ENCODE measurements around the gene CACNA1D.

CACNA1D gene

GRCh38 chr3:53694666-53695323, 200.4 kb downstream of the CACNA1D start:
- Histone ChIP-seq H3K27ac (ENCODE audit: low read length) (no peak overlapping the region), H3K9me3 (ENCODE audit: control insufficient read depth in 1 of 2, low read length in 2 of 2) (no peaks in the 10 kb centered on the region)

DNA sequence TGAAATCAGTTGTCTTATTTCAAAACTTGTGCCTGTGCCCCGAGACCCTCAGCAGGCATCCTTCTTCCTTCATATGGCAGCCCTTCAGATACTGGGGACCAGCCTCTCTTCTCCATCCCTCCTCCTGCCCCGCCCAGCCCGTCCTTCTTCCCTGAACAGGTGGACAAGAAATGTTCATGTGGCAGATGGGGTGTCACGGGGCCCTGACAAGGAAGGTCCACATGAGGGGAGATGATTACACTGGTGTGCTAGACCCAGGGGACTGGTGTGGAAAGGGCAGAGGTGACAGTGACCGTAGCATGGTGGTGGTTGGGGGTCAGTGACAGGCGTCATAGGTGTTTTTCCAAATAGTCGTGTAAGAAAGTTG, 200.9 kb downstream of the CACNA1D start:
- H3K4me1 ChIP-seq (ENCODE audit: control insufficient read depth in 1 of 2, insufficient read depth in 2 of 2, low read length in 2 of 2) = no peaks in the 10 kb centered on the region
- no peak overlapping the region for H3K27ac ChIP-seq (ENCODE audit: low read length)
- H3K36me3 ChIP-seq (ENCODE audit: control insufficient read depth in 1 of 2, insufficient read depth in 2 of 2, low read length in 2 of 2) = no peaks in the 10 kb centered on the region
- no peak overlapping the region for H3K4me3 ChIP-seq (ENCODE audit: low read depth in 1 of 2, low read length in 2 of 2)
- H3K9me3 ChIP-seq (ENCODE audit: control insufficient read depth in 1 of 2, low read length in 2 of 2) = no peaks in the 10 kb centered on the region
- H3K27me3 ChIP-seq (ENCODE audit: low read depth, low read length) = no peaks in the 10 kb centered on the region

More at GRCh38 chr3:53694666-53695323, 200.4 kb downstream of the CACNA1D start:
- no peak overlapping the region for H3K4me3 ChIP-seq (ENCODE audit: low read depth in 1 of 2, low read length in 2 of 2)
- H3K27me3 ChIP-seq (ENCODE audit: low read depth, low read length) = no peaks in the 10 kb centered on the region
- H3K36me3 ChIP-seq (ENCODE audit: control insufficient read depth in 1 of 2, insufficient read depth in 2 of 2, low read length in 2 of 2) = no peaks in the 10 kb centered on the region
- H3K4me1 ChIP-seq (ENCODE audit: control insufficient read depth in 1 of 2, insufficient read depth in 2 of 2, low read length in 2 of 2) = no peaks in the 10 kb centered on the region

DNA sequence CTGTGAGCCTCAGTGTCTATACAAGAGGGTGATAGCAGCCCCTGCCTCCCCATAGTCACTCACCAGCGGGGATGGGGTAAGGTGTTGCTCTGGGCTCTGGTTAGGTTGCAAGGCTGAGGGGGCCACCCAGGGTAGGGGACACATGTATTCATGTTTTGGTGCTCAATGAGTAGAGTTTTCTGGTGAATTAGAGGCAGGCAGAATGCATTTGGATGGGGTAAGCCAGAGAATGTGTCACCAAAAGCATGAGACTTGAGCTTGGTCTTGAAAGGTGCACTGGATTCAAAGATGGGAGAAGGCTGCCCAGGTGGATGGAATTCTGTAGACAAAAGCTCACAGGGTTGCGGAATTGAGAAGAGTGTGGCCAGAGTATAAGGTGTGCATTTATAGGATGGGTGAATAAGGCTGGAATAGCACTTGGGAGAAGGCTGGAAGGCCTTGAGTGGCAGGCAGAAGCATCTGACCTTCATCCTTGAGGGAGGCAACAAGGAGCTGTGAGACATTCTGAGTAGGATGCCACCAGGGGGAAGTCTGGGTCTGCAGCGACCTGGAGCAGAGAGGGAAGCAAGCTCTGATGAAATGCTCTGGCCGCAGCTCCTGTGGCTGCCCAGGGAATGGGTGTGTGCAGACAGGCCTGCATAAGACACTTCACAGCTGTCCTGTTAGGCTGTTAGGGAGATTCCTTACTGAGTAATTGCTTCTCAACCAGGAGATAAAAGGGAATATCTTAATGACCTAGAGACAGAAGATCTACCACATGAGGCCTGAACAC, 202.2 kb downstream of the CACNA1D start:
- no peaks in the 10 kb centered on the region for H3K4me1 ChIP-seq (ENCODE audit: control insufficient read depth in 1 of 2, insufficient read depth in 2 of 2, low read length in 2 of 2)
- no peaks in the 10 kb centered on the region for H3K36me3 ChIP-seq (ENCODE audit: control insufficient read depth in 1 of 2, insufficient read depth in 2 of 2, low read length in 2 of 2)
- H3K27ac ChIP-seq (ENCODE audit: low read length) = no peak overlapping the region
- no peaks in the 10 kb centered on the region for H3K9me3 ChIP-seq (ENCODE audit: control insufficient read depth in 1 of 2, low read length in 2 of 2)
- H3K27me3 ChIP-seq (ENCODE audit: low read depth, low read length) = no peaks in the 10 kb centered on the region
- H3K4me3 ChIP-seq (ENCODE audit: low read depth in 1 of 2, low read length in 2 of 2) = no peak overlapping the region

GRCh38 chr3:53700441-53700840, 206.0 kb downstream of the CACNA1D start:
- Histone ChIP-seq H3K4me3 (ENCODE audit: low read depth in 1 of 2, low read length in 2 of 2) (no peak overlapping the region), H3K27me3 (ENCODE audit: low read depth, low read length) (no peaks in the 10 kb centered on the region), H3K9me3 (ENCODE audit: control insufficient read depth in 1 of 2, low read length in 2 of 2) (no peaks in the 10 kb centered on the region), H3K36me3 (ENCODE audit: control insufficient read depth in 1 of 2, insufficient read depth in 2 of 2, low read length in 2 of 2) (no peaks in the 10 kb centered on the region), H3K4me1 (ENCODE audit: control insufficient read depth in 1 of 2, insufficient read depth in 2 of 2, low read length in 2 of 2) (no peaks in the 10 kb centered on the region), H3K27ac (ENCODE audit: low read length) (no peak overlapping the region)

GRCh38 chr3:53702776-53703530, 208.5 kb downstream of the CACNA1D start:
- Histone ChIP-seq H3K9me3 (ENCODE audit: control insufficient read depth in 1 of 2, low read length in 2 of 2) (no peaks in the 10 kb centered on the region), H3K27ac (ENCODE audit: low read length) (no peak overlapping the region), H3K27me3 (ENCODE audit: low read depth, low read length) (no peaks in the 10 kb centered on the region), H3K36me3 (ENCODE audit: control insufficient read depth in 1 of 2, insufficient read depth in 2 of 2, low read length in 2 of 2) (no peaks in the 10 kb centered on the region), H3K4me1 (ENCODE audit: control insufficient read depth in 1 of 2, insufficient read depth in 2 of 2, low read length in 2 of 2) (no peaks in the 10 kb centered on the region), H3K4me3 (ENCODE audit: low read depth in 1 of 2, low read length in 2 of 2) (no peak overlapping the region)

DNA sequence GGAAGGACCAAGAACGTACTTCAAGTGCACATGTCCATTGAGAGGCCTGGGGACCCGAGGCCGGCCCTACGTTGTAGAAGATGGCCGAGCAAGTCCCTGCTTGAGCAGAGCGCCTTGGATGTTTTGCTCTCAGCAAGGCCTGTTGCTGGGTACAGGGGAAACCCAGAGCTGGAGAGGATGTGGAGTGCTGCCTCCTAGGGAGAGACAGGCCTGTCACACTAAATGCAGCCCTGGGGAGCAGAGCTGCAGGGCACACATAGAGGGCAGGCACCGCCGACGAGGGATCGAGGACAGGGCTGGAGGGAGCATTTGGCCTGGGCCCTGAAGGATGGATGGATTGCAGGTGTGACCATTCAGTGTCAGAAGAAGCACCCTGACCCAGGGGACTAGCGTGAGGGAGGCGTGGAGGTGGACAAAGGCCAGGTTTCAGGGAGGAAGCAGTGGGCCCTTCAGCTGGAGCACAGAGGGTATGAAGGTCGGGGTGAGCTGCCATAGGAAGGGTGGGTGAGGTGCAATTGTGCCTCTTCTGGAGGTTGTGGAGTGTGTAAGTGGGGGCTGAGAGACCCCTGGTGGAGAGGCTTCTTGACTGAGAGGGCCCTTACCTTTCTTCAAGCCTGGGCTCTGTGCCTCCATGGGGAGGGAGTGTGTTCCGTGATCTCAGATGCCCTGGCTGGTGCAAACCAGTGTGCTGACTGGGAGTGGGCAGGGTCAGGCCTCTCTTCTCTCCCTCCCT, 209.4 kb downstream of the CACNA1D start:
- H3K9me3 ChIP-seq (ENCODE audit: control insufficient read depth in 1 of 2, low read length in 2 of 2) = no peaks in the 10 kb centered on the region

DNA sequence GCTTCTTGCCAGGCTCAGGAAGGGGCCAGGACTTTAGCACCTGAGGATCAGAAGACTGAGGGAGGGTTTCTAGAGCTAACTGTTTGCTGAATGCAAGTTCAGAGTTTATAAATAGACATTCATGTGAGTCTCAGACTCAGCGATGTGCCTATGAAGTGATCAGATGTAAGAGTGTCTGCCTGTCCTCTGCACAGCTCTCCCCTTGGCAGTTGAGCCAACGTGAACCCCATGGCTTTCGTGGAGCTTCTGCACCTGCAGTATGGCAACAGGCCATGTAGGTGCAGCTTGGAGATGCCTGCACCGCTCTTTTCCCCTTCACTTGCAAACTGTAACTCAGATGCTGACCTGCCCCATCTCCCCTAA, 209.9 kb downstream of the CACNA1D start:
- Histone ChIP-seq H3K36me3 (ENCODE audit: control insufficient read depth in 1 of 2, insufficient read depth in 2 of 2, low read length in 2 of 2) (no peaks in the 10 kb centered on the region), H3K9me3 (ENCODE audit: control insufficient read depth in 1 of 2, low read length in 2 of 2) (no peaks in the 10 kb centered on the region), H3K27me3 (ENCODE audit: low read depth, low read length) (no peaks in the 10 kb centered on the region), H3K27ac (ENCODE audit: low read length) (no peak overlapping the region), H3K4me1 (ENCODE audit: control insufficient read depth in 1 of 2, insufficient read depth in 2 of 2, low read length in 2 of 2) (no peaks in the 10 kb centered on the region), H3K4me3 (ENCODE audit: low read depth in 1 of 2, low read length in 2 of 2) (no peak overlapping the region)

More for the DNA sequence above, 209.4 kb downstream of the CACNA1D start:
- H3K27ac ChIP-seq (ENCODE audit: low read length) = no peak overlapping the region
- no peaks in the 10 kb centered on the region for H3K36me3 ChIP-seq (ENCODE audit: control insufficient read depth in 1 of 2, insufficient read depth in 2 of 2, low read length in 2 of 2)
- no peaks in the 10 kb centered on the region for H3K4me1 ChIP-seq (ENCODE audit: control insufficient read depth in 1 of 2, insufficient read depth in 2 of 2, low read length in 2 of 2)
- no peaks in the 10 kb centered on the region for H3K27me3 ChIP-seq (ENCODE audit: low read depth, low read length)
- no peak overlapping the region for H3K4me3 ChIP-seq (ENCODE audit: low read depth in 1 of 2, low read length in 2 of 2)

DNA sequence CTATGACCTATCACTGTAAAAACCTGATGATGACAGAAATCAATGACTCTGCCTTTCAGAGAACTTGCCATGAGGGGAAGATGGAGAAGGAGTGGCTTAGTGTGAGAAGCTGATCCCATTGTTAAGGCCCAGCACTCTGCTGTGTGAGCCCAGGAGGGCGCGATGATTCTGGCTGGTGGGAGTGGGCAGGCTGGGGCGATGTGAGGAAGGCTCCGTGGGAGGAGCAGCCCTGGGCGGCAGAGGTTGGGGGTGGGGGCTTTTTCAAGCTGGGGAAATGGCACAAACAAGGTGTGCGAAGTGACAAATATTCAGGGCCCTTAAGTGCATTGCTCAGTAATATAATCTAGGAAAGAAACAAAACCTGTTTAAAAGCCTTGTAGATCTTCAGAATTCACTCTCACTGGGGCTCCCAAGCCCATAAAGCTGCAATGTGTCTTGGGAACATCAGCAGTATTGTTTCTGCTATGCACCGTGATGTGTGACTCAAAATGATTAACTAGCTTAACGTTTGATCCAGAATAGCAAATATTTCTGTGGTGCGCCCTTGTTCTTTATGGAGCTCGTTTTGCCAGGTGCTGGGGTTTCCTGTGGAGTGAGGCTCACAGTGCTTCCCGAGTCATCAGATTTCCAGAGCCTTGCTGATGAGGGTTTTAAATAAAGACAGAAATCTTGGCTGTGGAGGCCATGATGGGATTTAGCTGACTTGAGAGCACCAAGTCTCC, 210.8 kb downstream of the CACNA1D start:
- Histone ChIP-seq H3K27me3 (ENCODE audit: low read depth, low read length) (no peaks in the 10 kb centered on the region), H3K9me3 (ENCODE audit: control insufficient read depth in 1 of 2, low read length in 2 of 2) (no peaks in the 10 kb centered on the region), H3K4me3 (ENCODE audit: low read depth in 1 of 2, low read length in 2 of 2) (no peak overlapping the region), H3K27ac (ENCODE audit: low read length) (no peak overlapping the region), H3K4me1 (ENCODE audit: control insufficient read depth in 1 of 2, insufficient read depth in 2 of 2, low read length in 2 of 2) (peaks cover 0 to 4% of the 10 kb centered on the region in 2 donors), H3K36me3 (ENCODE audit: control insufficient read depth in 1 of 2, insufficient read depth in 2 of 2, low read length in 2 of 2) (no peaks in the 10 kb centered on the region)

DNA sequence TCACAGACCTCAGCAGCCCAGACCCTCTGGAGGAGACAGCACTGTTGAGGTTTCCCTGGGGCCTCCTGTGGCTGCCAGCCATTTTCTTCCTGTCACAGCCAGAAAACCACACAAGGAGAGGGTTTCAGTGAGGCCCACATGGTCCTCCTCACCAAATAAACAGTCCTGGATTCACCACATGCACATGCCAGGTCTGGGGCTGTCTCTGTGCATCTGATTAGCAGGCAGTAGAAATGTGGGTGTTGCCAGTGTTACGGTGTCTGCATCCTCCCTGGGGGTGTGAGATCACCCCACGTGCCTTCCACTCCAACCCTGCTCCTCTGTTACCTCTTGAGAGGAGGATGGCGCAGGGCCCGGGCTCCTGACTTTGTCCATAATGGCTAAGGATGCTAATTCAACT, 211.4 kb downstream of the CACNA1D start:
- no peak overlapping the region for H3K27ac ChIP-seq (ENCODE audit: low read length)
- H3K4me3 ChIP-seq (ENCODE audit: low read depth in 1 of 2, low read length in 2 of 2) = no peak overlapping the region
- peaks cover 0 to 4% of the 10 kb centered on the region in 2 donors for H3K4me1 ChIP-seq (ENCODE audit: control insufficient read depth in 1 of 2, insufficient read depth in 2 of 2, low read length in 2 of 2)
- H3K27me3 ChIP-seq (ENCODE audit: low read depth, low read length) = no peaks in the 10 kb centered on the region
- H3K9me3 ChIP-seq (ENCODE audit: control insufficient read depth in 1 of 2, low read length in 2 of 2) = no peaks in the 10 kb centered on the region
- no peaks in the 10 kb centered on the region for H3K36me3 ChIP-seq (ENCODE audit: control insufficient read depth in 1 of 2, insufficient read depth in 2 of 2, low read length in 2 of 2)

- no peaks in the 10 kb centered on the region for H3K27me3 ChIP-seq (ENCODE audit: low read depth, low read length)
These were observed 212.8 kb downstream of the CACNA1D start for GRCh38 chr3:53707222-53707621.

More at GRCh38 chr3:53707222-53707621, 212.8 kb downstream of the CACNA1D start:
- H3K4me3 ChIP-seq (ENCODE audit: low read depth in 1 of 2, low read length in 2 of 2) = no peak overlapping the region
- H3K4me1 ChIP-seq (ENCODE audit: control insufficient read depth in 1 of 2, insufficient read depth in 2 of 2, low read length in 2 of 2) = peaks cover 0 to 4% of the 10 kb centered on the region in 2 donors
- no peak overlapping the region for H3K27ac ChIP-seq (ENCODE audit: low read length)
- H3K9me3 ChIP-seq (ENCODE audit: control insufficient read depth in 1 of 2, low read length in 2 of 2) = no peaks in the 10 kb centered on the region
- no peaks in the 10 kb centered on the region for H3K36me3 ChIP-seq (ENCODE audit: control insufficient read depth in 1 of 2, insufficient read depth in 2 of 2, low read length in 2 of 2)

Data from muscle layer of duodenum (tissue), 2 donors.